Esophagus muscularis mucosa (tissue), 4 donors: Measurements from ENCODE around the gene ALG8.

Source experiments
- CTCF ChIP-seq, 3 experiments: fragments of 200-600 bp in 2 of 3; fragments of 450-650 bp in 1 of 3; sonication (generic) in 2 of 3; IDR thresholded peaks; one replicate each; pipeline ENCODE4 v1.5.1; 2017 to 2019; ENCODE audit warnings: antibody characterized with exemption in 3 of 3, mild to moderate bottlenecking in 2 of 3, moderate library complexity in 1 of 3
- EP300 ChIP-seq: sonication (generic); formaldehyde crosslinking; IDR thresholded peaks from one replicate; pipeline ENCODE4 v1.6.1; 2017; ENCODE audit warnings: antibody characterized with exemption
- POLR2A ChIP-seq: fragments of 450-650 bp; IDR thresholded peaks from one replicate; pipeline ENCODE4 v1.6.1; 2017; ENCODE audit warnings: antibody characterized with exemption, moderate library complexity, mild to moderate bottlenecking, low read depth
- POLR2AphosphoS5 ChIP-seq, 2 donors: sonication (generic); formaldehyde crosslinking; IDR thresholded peaks; one replicate each; pipeline ENCODE4 v1.6.1; 2017; ENCODE audit warnings: antibody characterized with exemption in 2 of 2

- TF ChIP-seq CTCF (IDR thresholded peaks at IDR 0.05) (no peak), POLR2AphosphoS5 (IDR thresholded peaks at IDR 0.05) (no peak), EP300 (no peak), POLR2A (no peak)
Observed at GRCh38 chr11:78138291-78138690, 1.1 kb downstream of the ALG8 start.
